Measurements from ENCODE around the gene LEMD2.

DNA sequence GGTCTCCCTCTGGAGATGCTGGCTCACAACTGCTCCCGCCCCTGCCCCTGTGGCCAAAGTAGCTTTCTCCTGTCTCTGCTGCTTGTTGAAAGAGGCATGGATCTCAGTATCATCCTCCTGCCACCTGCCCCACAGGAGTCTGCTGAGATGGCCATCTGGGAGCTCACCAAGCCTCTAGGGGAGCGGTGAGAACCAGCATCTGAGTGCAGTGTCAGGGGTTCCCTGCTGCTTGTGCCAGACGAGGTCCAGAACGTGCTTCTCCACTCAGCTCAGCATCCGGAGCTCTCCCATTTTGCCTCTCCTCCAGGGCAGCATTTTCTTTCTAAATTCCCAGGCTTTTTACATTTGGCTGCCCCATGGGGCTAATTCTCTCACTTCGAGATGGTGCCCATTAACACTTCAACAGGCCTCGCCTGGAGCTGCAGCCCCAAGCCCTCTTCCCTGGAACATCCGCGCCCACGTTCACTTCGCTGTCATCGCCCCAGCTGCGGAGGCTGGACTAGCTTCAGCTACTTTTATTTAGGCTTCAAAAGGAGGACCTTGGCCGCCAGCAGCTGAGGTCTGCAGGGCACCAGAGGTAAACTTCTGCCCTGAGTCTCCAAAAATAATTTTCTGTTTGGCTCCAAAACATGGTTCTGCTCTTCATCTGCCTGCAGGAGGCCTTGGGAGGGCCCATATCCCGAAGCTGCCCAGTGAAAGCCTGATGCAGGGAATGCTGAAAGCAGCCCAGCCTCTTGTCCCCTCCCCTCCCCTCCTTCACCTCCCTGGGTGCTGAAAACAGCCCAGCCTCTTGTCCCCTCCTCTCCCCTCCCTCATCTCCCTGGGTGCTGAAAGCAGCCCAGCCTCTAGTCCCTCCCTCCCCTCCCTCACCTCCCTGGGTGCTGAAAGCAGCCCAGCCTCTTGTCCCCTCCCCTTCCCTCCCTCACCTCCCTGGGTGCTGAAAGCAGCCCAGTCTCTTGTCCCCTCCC is 40.1 kb upstream of the LEMD2 start:
- TF ChIP-seq, protein P1, sequence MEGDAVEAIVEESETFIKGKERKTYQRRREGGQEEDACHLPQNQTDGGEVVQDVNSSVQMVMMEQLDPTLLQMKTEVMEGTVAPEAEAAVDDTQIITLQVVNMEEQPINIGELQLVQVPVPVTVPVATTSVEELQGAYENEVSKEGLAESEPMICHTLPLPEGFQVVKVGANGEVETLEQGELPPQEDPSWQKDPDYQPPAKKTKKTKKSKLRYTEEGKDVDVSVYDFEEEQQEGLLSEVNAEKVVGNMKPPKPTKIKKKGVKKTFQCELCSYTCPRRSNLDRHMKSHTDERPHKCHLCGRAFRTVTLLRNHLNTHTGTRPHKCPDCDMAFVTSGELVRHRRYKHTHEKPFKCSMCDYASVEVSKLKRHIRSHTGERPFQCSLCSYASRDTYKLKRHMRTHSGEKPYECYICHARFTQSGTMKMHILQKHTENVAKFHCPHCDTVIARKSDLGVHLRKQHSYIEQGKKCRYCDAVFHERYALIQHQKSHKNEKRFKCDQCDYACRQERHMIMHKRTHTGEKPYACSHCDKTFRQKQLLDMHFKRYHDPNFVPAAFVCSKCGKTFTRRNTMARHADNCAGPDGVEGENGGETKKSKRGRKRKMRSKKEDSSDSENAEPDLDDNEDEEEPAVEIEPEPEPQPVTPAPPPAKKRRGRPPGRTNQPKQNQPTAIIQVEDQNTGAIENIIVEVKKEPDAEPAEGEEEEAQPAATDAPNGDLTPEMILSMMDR (IDR thresholded peaks at IDR 0.05 in 2 of 3, conservative IDR thresholded peaks at IDR 0.05 in 1 of 3; ENCODE audit: borderline replicate concordance in 1 of 3, insufficient read depth in 1 of 3, low read depth in 2 of 3, low read length in 2 of 3), result no peak
- TF ChIP-seq YY1 (IDR thresholded peaks at IDR 0.05; ENCODE audit: extremely low read depth, insufficient replicate concordance, low read depth, low read length) (no peak), EZH2phosphoT487 (IDR thresholded peaks at IDR 0.05; ENCODE audit: borderline replicate concordance) (no peak), POLR2AphosphoS5 (IDR thresholded peaks at IDR 0.05; ENCODE audit: low read depth, low read length) (no peak), SRF (IDR thresholded peaks at IDR 0.05; ENCODE audit: low read depth) (no peak), EGR1 (IDR thresholded peaks at IDR 0.05; ENCODE audit: low read depth) (no peak), ELF1 (IDR thresholded peaks at IDR 0.05; ENCODE audit: borderline replicate concordance, low read depth) (no peak), RAD21 (IDR thresholded peaks at IDR 0.05; ENCODE audit: low read depth) (no peak)
- TF ChIP-seq, protein P2, sequence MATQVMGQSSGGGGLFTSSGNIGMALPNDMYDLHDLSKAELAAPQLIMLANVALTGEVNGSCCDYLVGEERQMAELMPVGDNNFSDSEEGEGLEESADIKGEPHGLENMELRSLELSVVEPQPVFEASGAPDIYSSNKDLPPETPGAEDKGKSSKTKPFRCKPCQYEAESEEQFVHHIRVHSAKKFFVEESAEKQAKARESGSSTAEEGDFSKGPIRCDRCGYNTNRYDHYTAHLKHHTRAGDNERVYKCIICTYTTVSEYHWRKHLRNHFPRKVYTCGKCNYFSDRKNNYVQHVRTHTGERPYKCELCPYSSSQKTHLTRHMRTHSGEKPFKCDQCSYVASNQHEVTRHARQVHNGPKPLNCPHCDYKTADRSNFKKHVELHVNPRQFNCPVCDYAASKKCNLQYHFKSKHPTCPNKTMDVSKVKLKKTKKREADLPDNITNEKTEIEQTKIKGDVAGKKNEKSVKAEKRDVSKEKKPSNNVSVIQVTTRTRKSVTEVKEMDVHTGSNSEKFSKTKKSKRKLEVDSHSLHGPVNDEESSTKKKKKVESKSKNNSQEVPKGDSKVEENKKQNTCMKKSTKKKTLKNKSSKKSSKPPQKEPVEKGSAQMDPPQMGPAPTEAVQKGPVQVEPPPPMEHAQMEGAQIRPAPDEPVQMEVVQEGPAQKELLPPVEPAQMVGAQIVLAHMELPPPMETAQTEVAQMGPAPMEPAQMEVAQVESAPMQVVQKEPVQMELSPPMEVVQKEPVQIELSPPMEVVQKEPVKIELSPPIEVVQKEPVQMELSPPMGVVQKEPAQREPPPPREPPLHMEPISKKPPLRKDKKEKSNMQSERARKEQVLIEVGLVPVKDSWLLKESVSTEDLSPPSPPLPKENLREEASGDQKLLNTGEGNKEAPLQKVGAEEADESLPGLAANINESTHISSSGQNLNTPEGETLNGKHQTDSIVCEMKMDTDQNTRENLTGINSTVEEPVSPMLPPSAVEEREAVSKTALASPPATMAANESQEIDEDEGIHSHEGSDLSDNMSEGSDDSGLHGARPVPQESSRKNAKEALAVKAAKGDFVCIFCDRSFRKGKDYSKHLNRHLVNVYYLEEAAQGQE (IDR thresholded peaks at IDR 0.05; ENCODE audit: low read depth), result no peak
- TF ChIP-seq, protein P3, sequence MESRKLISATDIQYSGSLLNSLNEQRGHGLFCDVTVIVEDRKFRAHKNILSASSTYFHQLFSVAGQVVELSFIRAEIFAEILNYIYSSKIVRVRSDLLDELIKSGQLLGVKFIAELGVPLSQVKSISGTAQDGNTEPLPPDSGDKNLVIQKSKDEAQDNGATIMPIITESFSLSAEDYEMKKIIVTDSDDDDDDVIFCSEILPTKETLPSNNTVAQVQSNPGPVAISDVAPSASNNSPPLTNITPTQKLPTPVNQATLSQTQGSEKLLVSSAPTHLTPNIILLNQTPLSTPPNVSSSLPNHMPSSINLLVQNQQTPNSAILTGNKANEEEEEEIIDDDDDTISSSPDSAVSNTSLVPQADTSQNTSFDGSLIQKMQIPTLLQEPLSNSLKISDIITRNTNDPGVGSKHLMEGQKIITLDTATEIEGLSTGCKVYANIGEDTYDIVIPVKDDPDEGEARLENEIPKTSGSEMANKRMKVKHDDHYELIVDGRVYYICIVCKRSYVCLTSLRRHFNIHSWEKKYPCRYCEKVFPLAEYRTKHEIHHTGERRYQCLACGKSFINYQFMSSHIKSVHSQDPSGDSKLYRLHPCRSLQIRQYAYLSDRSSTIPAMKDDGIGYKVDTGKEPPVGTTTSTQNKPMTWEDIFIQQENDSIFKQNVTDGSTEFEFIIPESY (IDR thresholded peaks at IDR 0.05; ENCODE audit: extremely low read depth, insufficient replicate concordance, low read length), result no peak
